ENCODE measurements around the gene BRINP2. TPM values are rescaled to one million over a fixed set of nuclear protein-coding genes. Genes with fewer than 3 reads are reported as not detected.

The BRINP2 gene
- total RNA-seq, 1 experiment from 2014 or later: 0.24 TPM

DNA sequence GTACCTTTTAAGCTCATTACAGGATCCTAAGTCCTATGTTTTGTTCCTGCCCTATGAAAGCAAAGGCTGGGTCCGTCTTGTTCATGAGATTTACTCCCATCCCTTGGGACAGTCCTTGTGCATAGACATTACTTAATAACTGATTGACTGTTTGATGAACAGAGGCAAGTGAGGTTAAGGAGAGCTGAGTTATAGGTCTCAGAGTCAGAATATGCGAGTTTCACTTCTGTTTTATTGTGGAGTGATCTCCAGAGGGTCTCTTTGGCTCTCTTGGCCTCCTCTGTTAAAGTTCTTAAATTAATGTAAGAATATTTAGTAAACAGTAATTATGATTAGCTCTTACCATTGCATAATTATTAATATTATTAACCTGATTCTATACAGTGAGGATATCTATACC is 52.6 kb downstream of the BRINP2 start:
- no peak overlapping the region for H3K27ac Mint-ChIP-seq
- peaks cover 3% of the 10 kb centered on the region; the same call in 1 of the 2 replicates for H3K4me1 Mint-ChIP-seq
- no peak for DNase-seq (ENCODE audit: low spot score)
- no peaks in the 10 kb centered on the region for H3K36me3 Mint-ChIP-seq
- POLR2A ChIA-PET: no interaction called here
- no peak for ATAC-seq
- TF ChIP-seq SP1 (CRISPR knock-in tag; conservative IDR thresholded peaks at IDR 0.05) (no peak), ELF4 (CRISPR knock-in tag; IDR thresholded peaks at IDR 0.05; ENCODE audit: low read depth) (no peak), NFE2L1 (CRISPR knock-in tag; IDR thresholded peaks at IDR 0.05) (no peak), NR1H2 (CRISPR knock-in tag; IDR thresholded peaks at IDR 0.05) (no peak), ATF1 (CRISPR knock-in tag; IDR thresholded peaks at IDR 0.05) (no peak), ZNF138 (CRISPR knock-in tag; conservative IDR thresholded peaks at IDR 0.05) (no peak), TEAD4 (CRISPR knock-in tag; IDR thresholded peaks at IDR 0.05) (no peak), GTF2I (CRISPR knock-in tag; conservative IDR thresholded peaks at IDR 0.05) (no peak), CREM (CRISPR knock-in tag; IDR thresholded peaks at IDR 0.05) (no peak)
- TF ChIP-seq, protein P1, sequence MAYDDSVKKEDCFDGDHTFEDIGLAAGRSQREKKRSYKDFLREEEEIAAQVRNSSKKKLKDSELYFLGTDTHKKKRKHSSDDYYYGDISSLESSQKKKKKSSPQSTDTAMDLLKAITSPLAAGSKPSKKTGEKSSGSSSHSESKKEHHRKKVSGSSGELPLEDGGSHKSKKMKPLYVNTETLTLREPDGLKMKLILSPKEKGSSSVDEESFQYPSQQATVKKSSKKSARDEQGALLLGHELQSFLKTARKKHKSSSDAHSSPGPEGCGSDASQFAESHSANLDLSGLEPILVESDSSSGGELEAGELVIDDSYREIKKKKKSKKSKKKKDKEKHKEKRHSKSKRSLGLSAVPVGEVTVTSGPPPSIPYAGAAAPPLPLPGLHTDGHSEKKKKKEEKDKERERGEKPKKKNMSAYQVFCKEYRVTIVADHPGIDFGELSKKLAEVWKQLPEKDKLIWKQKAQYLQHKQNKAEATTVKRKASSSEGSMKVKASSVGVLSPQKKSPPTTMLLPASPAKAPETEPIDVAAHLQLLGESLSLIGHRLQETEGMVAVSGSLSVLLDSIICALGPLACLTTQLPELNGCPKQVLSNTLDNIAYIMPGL (CRISPR knock-in tag; IDR thresholded peaks at IDR 0.05): no peak
- TF ChIP-seq, protein P2, sequence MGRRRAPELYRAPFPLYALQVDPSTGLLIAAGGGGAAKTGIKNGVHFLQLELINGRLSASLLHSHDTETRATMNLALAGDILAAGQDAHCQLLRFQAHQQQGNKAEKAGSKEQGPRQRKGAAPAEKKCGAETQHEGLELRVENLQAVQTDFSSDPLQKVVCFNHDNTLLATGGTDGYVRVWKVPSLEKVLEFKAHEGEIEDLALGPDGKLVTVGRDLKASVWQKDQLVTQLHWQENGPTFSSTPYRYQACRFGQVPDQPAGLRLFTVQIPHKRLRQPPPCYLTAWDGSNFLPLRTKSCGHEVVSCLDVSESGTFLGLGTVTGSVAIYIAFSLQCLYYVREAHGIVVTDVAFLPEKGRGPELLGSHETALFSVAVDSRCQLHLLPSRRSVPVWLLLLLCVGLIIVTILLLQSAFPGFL (CRISPR knock-in tag; IDR thresholded peaks at IDR 0.05; ENCODE audit: borderline replicate concordance): no peak
- TF ChIP-seq, protein P3, sequence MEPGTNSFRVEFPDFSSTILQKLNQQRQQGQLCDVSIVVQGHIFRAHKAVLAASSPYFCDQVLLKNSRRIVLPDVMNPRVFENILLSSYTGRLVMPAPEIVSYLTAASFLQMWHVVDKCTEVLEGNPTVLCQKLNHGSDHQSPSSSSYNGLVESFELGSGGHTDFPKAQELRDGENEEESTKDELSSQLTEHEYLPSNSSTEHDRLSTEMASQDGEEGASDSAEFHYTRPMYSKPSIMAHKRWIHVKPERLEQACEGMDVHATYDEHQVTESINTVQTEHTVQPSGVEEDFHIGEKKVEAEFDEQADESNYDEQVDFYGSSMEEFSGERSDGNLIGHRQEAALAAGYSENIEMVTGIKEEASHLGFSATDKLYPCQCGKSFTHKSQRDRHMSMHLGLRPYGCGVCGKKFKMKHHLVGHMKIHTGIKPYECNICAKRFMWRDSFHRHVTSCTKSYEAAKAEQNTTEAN (CRISPR knock-in tag; IDR thresholded peaks at IDR 0.05): no peak
- TF ChIP-seq, protein P4, sequence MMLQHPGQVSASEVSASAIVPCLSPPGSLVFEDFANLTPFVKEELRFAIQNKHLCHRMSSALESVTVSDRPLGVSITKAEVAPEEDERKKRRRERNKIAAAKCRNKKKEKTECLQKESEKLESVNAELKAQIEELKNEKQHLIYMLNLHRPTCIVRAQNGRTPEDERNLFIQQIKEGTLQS (CRISPR knock-in tag; conservative IDR thresholded peaks at IDR 0.05): no peak
- TF ChIP-seq, protein P5, sequence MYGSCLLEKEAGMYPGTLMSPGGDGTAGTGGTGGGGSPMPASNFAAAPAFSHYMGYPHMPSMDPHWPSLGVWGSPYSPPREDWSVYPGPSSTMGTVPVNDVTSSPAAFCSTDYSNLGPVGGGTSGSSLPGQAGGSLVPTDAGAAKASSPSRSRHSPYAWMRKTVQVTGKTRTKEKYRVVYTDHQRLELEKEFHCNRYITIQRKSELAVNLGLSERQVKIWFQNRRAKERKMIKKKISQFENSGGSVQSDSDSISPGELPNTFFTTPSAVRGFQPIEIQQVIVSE (CRISPR knock-in tag; IDR thresholded peaks at IDR 0.05; ENCODE audit: borderline replicate concordance): no peak
- TF ChIP-seq, protein P6, sequence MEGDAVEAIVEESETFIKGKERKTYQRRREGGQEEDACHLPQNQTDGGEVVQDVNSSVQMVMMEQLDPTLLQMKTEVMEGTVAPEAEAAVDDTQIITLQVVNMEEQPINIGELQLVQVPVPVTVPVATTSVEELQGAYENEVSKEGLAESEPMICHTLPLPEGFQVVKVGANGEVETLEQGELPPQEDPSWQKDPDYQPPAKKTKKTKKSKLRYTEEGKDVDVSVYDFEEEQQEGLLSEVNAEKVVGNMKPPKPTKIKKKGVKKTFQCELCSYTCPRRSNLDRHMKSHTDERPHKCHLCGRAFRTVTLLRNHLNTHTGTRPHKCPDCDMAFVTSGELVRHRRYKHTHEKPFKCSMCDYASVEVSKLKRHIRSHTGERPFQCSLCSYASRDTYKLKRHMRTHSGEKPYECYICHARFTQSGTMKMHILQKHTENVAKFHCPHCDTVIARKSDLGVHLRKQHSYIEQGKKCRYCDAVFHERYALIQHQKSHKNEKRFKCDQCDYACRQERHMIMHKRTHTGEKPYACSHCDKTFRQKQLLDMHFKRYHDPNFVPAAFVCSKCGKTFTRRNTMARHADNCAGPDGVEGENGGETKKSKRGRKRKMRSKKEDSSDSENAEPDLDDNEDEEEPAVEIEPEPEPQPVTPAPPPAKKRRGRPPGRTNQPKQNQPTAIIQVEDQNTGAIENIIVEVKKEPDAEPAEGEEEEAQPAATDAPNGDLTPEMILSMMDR (IDR thresholded peaks at IDR 0.05): no peak
- TF ChIP-seq, protein P7, sequence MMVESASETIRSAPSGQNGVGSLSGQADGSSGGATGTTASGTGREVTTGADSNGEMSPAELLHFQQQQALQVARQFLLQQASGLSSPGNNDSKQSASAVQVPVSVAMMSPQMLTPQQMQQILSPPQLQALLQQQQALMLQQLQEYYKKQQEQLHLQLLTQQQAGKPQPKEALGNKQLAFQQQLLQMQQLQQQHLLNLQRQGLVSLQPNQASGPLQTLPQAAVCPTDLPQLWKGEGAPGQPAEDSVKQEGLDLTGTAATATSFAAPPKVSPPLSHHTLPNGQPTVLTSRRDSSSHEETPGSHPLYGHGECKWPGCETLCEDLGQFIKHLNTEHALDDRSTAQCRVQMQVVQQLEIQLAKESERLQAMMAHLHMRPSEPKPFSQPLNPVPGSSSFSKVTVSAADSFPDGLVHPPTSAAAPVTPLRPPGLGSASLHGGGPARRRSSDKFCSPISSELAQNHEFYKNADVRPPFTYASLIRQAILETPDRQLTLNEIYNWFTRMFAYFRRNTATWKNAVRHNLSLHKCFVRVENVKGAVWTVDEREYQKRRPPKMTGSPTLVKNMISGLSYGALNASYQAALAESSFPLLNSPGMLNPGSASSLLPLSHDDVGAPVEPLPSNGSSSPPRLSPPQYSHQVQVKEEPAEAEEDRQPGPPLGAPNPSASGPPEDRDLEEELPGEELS (CRISPR knock-in tag; IDR thresholded peaks at IDR 0.05): no peak
- TF ChIP-seq, protein P8, sequence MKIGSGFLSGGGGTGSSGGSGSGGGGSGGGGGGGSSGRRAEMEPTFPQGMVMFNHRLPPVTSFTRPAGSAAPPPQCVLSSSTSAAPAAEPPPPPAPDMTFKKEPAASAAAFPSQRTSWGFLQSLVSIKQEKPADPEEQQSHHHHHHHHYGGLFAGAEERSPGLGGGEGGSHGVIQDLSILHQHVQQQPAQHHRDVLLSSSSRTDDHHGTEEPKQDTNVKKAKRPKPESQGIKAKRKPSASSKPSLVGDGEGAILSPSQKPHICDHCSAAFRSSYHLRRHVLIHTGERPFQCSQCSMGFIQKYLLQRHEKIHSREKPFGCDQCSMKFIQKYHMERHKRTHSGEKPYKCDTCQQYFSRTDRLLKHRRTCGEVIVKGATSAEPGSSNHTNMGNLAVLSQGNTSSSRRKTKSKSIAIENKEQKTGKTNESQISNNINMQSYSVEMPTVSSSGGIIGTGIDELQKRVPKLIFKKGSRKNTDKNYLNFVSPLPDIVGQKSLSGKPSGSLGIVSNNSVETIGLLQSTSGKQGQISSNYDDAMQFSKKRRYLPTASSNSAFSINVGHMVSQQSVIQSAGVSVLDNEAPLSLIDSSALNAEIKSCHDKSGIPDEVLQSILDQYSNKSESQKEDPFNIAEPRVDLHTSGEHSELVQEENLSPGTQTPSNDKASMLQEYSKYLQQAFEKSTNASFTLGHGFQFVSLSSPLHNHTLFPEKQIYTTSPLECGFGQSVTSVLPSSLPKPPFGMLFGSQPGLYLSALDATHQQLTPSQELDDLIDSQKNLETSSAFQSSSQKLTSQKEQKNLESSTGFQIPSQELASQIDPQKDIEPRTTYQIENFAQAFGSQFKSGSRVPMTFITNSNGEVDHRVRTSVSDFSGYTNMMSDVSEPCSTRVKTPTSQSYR (CRISPR knock-in tag; IDR thresholded peaks at IDR 0.05): no peak
- no peaks in the 10 kb centered on the region for H3K27me3 Mint-ChIP-seq (ENCODE audit: low read depth)
- CTCF ChIA-PET: interaction anchor here (1.2 kb wide), 1 partner anchor 41 kb away, joined by 3 read pairs; no protein-coding TSS in a partner anchor
- H3K4me3 Mint-ChIP-seq: no peak overlapping the region
- no peaks in the 10 kb centered on the region for H3K9me3 Mint-ChIP-seq
